ENCODE measurements around the gene OSBPL2. TPM values are rescaled to one million over a fixed set of nuclear protein-coding genes. Genes with fewer than 3 reads are reported as not detected.
A peak's percentile ranks its signal among the peaks of the same experiment; 100 is the strongest.

Gene OSBPL2
- total RNA-seq, 3 donors from 2014 or later (not counting 1 experiment from before 2014, with no cell fraction given): 77.9 to 112 (median 104) TPM

DNA sequence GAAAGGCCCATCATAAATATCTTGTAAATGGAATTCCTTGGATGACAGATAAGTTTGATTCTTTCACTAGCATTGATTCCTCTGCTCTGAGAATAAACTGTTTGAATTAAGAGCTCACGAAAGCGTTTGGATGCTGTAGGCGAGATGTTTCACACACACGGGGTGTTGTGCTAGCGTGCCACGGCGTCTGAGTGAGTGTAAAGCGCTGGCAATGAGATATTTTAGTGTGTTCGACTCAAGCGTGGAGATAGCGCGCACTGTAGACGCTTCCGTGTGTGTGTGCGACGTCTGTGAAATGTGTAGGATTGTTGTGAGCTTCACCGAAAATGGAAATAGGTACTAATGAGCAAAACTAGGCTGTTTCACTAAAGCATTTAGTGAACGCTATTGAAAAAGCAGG is 35.1 kb downstream of the OSBPL2 start:
- ATAC-seq: no peak
- no peak overlapping the region for H3K4me3 ChIP-seq (ENCODE audit: low read length)
- Mint-ChIP-seq H3K4me1 (peaks cover 0 to 19% of the 10 kb centered on the region in 2 donors), H3K4me3 (no peak overlapping the region), H3K9me3 (no peaks in the 10 kb centered on the region), H3K27me3 (ENCODE audit: low read depth in 2 of 2) (no peaks in the 10 kb centered on the region), H3K36me3 (peaks cover 11% of the 10 kb centered on the region), H3K27ac (peak overlapping the region in 1 of 2 donors; percentile 13)
- peaks cover 27% of the 10 kb centered on the region for H3K36me3 ChIP-seq (ENCODE audit: control insufficient read depth, insufficient read depth, low read length)
- no peaks in the 10 kb centered on the region for H3K9me3 ChIP-seq (ENCODE audit: control insufficient read depth, insufficient read depth, low read length)
- no peak overlapping the region for H3K27ac ChIP-seq (ENCODE audit: low read length)
- peaks cover 3% of the 10 kb centered on the region for H3K4me1 ChIP-seq (ENCODE audit: control insufficient read depth, insufficient read depth, low read length)
- TF ChIP-seq, protein P1, sequence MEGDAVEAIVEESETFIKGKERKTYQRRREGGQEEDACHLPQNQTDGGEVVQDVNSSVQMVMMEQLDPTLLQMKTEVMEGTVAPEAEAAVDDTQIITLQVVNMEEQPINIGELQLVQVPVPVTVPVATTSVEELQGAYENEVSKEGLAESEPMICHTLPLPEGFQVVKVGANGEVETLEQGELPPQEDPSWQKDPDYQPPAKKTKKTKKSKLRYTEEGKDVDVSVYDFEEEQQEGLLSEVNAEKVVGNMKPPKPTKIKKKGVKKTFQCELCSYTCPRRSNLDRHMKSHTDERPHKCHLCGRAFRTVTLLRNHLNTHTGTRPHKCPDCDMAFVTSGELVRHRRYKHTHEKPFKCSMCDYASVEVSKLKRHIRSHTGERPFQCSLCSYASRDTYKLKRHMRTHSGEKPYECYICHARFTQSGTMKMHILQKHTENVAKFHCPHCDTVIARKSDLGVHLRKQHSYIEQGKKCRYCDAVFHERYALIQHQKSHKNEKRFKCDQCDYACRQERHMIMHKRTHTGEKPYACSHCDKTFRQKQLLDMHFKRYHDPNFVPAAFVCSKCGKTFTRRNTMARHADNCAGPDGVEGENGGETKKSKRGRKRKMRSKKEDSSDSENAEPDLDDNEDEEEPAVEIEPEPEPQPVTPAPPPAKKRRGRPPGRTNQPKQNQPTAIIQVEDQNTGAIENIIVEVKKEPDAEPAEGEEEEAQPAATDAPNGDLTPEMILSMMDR (IDR thresholded peaks at IDR 0.05): no peak
- H3K27me3 ChIP-seq (ENCODE audit: control insufficient read depth, insufficient read depth, low read length): no peaks in the 10 kb centered on the region
- no peak for DNase-seq
- WGBS (ENCODE audit: insufficient coverage): 98% methylated on average over 18 of the region's 18 CpGs
- intact Hi-C loops (cut with micrococcal nuclease): no loop called here

DNA sequence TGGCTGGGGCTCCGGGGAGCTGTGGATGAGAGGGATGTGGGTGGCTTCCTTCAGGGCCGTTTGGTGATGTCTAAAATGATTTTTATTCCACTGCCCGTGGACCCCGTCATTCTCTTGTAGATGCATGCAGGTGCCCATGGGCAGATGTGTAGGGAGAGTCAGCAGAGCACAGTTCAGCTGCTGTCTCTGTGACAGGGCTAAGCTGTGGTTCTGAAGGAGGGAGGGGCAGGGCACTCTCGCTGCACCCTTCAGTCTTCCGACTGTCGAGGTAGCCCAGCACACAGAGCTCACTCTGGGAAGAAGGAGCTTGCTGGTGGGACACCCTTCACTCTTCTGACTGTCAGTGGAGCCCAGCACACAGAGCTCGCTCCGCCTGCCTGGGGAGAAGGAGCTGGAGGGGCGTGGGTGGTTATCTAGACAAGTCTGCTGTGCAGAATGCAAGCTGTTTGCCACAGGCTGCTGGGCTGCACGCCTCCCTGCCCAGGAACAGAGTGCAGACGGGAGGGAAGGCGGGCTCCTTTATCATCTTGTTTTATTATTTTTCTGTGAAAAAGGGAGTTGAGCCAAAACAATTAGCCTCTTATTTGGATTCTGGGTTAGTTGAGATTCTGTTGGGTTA is 36.1 kb downstream of the OSBPL2 start:
- TF ChIP-seq, protein P1 (IDR thresholded peaks at IDR 0.05): no peak
- intact Hi-C loops (cut with micrococcal nuclease): no loop called here
- Histone ChIP-seq H3K9me3 (ENCODE audit: control insufficient read depth, insufficient read depth, low read length) (no peaks in the 10 kb centered on the region), H3K4me3 (ENCODE audit: low read length) (no peak overlapping the region), H3K36me3 (ENCODE audit: control insufficient read depth, insufficient read depth, low read length) (peaks cover 31% of the 10 kb centered on the region), H3K27ac (ENCODE audit: low read length) (no peak overlapping the region), H3K27me3 (ENCODE audit: control insufficient read depth, insufficient read depth, low read length) (no peaks in the 10 kb centered on the region), H3K4me1 (ENCODE audit: control insufficient read depth, insufficient read depth, low read length) (peaks cover 3% of the 10 kb centered on the region)
- ATAC-seq (no peak), DNase-seq (no peak)
- WGBS (ENCODE audit: insufficient coverage): 91% methylated on average over 13 of the region's 13 CpGs
- Mint-ChIP-seq H3K4me1 (peaks cover 0 to 19% of the 10 kb centered on the region in 2 donors), H3K27me3 (ENCODE audit: low read depth in 2 of 2) (no peaks in the 10 kb centered on the region), H3K27ac (peak overlapping the region; percentile 31 to 64), H3K9me3 (no peaks in the 10 kb centered on the region), H3K36me3 (peaks cover 11% of the 10 kb centered on the region), H3K4me3 (no peak overlapping the region)

DNA sequence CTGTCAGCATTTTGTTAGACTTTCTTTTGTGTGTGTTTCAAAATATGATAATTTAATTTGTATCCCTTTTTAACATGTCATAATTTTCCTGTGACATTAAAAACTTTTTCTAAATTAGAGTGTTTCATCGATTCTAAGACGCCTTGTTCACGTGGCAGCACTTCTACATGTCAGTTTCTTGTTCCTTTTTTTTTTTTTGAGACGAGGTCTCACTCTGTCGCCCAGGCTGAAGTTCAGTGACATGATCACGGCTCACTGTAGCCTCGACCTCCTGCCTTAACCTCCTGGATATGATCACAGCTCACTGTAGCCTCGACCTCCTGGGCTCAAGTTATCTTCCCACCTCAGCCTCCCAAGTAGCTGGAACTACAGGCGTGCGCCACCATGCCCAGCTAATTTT is 36.9 kb downstream of the OSBPL2 start:
- H3K4me1 Mint-ChIP-seq: peaks cover 0 to 16% of the 10 kb centered on the region in 2 donors
- TF ChIP-seq, protein P1 (IDR thresholded peaks at IDR 0.05): no peak
- H3K4me1 ChIP-seq (ENCODE audit: control insufficient read depth, insufficient read depth, low read length): peaks cover 3% of the 10 kb centered on the region
- no peak overlapping the region for H3K4me3 Mint-ChIP-seq
- no peaks in the 10 kb centered on the region for H3K27me3 ChIP-seq (ENCODE audit: control insufficient read depth, insufficient read depth, low read length)
- no peaks in the 10 kb centered on the region for H3K9me3 ChIP-seq (ENCODE audit: control insufficient read depth, insufficient read depth, low read length)
- H3K9me3 Mint-ChIP-seq: no peaks in the 10 kb centered on the region
- H3K27ac Mint-ChIP-seq: peak overlapping the region in 1 of 2 donors; percentile 64
- peaks cover 11% of the 10 kb centered on the region for H3K36me3 Mint-ChIP-seq
- 83% methylated on average over 10 of the region's 10 CpGs for WGBS (ENCODE audit: insufficient coverage)
- H3K27me3 Mint-ChIP-seq (ENCODE audit: low read depth in 2 of 2): no peaks in the 10 kb centered on the region
- intact Hi-C loops (cut with micrococcal nuclease): no loop called here
- H3K36me3 ChIP-seq (ENCODE audit: control insufficient read depth, insufficient read depth, low read length): peaks cover 39% of the 10 kb centered on the region
- no peak for DNase-seq
- H3K27ac ChIP-seq (ENCODE audit: low read length): no peak overlapping the region
- no peak overlapping the region for H3K4me3 ChIP-seq (ENCODE audit: low read length)
- no peak for ATAC-seq

DNA sequence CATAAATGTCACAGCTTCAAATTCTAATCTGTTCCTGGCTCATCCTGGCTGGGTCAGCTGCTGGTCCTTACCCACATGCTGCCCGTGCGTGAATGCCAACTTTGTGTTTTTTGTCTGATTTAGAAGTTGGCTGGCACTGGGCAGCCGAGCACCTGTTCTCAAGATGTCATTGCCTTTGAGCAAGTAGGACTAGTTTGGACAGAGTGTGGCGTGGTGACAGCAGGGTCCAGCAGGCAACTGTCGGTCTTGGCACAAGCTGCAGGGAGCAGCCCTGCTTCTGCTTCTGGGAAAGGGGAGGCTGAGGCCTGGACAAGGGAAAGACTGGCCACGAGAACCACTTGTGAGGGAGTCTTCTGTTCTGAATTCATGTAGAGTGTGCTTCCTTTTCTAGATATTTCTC is 38.1 kb downstream of the OSBPL2 start:
- H3K9me3 ChIP-seq (ENCODE audit: control insufficient read depth, insufficient read depth, low read length): no peaks in the 10 kb centered on the region
- H3K27me3 ChIP-seq (ENCODE audit: control insufficient read depth, insufficient read depth, low read length): no peaks in the 10 kb centered on the region
- no peak overlapping the region for H3K27ac Mint-ChIP-seq
- ATAC-seq (no peak), DNase-seq (no peak)
- 91% methylated on average over 6 of the region's 6 CpGs for WGBS (ENCODE audit: insufficient coverage)
- no peaks in the 10 kb centered on the region for H3K27me3 Mint-ChIP-seq (ENCODE audit: low read depth in 2 of 2)
- H3K36me3 Mint-ChIP-seq: peaks cover 11% of the 10 kb centered on the region
- H3K4me3 ChIP-seq (ENCODE audit: low read length): no peak overlapping the region
- no peaks in the 10 kb centered on the region for H3K9me3 Mint-ChIP-seq
- peaks cover 3% of the 10 kb centered on the region for H3K4me1 ChIP-seq (ENCODE audit: control insufficient read depth, insufficient read depth, low read length)
- H3K4me1 Mint-ChIP-seq: peaks cover 0 to 16% of the 10 kb centered on the region in 2 donors
- H3K4me3 Mint-ChIP-seq: no peak overlapping the region
- TF ChIP-seq, protein P1 (IDR thresholded peaks at IDR 0.05): no peak
- peaks cover 51% of the 10 kb centered on the region for H3K36me3 ChIP-seq (ENCODE audit: control insufficient read depth, insufficient read depth, low read length)
- intact Hi-C loops (cut with micrococcal nuclease): no loop called here
- no peak overlapping the region for H3K27ac ChIP-seq (ENCODE audit: low read length)
